OCI-LY3 (cell line): ENCODE data around the gene AGR2.

Source experiments
- CTCF ChIP-seq: fragments of 200-600, 300-600 bp; sonication (generic); IDR thresholded peaks from 2 replicates; pipeline ENCODE4 v1.5.1; 2014; ENCODE audit warnings: antibody characterized with exemption, low read length, low read depth
- EZH2phosphoT487 ChIP-seq: fragments of 200-600 bp; shearing (Covaris generic); IDR thresholded peaks from 2 replicates; pipeline ENCODE4 v1.6.1; 2018; ENCODE audit warnings: antibody characterized with exemption, mixed run types, low read depth

DNA sequence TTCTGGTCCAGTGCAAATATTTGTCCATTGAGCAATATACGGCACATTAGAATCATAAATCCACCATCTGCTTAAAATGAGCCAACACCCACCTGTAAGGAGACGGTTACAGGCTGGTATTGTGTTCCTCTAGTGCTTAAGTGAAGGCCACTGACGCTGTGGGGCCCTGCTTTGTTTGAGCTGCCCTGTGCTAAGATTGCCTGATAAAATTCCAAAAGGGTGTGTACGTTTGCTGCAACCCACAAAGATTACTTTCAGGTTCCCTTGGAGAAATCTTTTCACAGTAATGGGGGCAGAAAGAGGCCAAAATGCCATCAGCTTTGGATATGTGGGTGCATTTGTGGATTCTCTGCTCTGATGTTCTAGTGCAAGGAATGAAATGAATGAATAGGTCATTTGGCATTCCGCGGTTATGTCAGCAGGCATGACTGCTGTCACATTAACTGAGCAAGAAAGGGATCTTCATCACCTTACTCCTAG, 42.6 kb upstream of the AGR2 start:
- TF ChIP-seq CTCF: no peak
- no peak for TF ChIP-seq EZH2phosphoT487
